ENCODE results near the gene CACNA1I.

CACNA1I gene

GRCh38 chr22:39680486-39680885, 109.9 kb downstream of the CACNA1I start:
- no peak for DNase-seq (ENCODE audit: low read depth)
- no peak overlapping the region for H3K4me3 ChIP-seq (ENCODE audit: low read length)
- no peak for TF ChIP-seq CTCF (conservative IDR thresholded peaks at IDR 0.05; ENCODE audit: low read depth, low read length)

- no peak for TF ChIP-seq CTCF (conservative IDR thresholded peaks at IDR 0.05; ENCODE audit: low read depth, low read length)
- DNase-seq (ENCODE audit: low read depth), result no peak
- H3K4me3 ChIP-seq (ENCODE audit: low read length), result no peak overlapping the region
These were observed 110.7 kb downstream of the CACNA1I start for GRCh38 chr22:39681038-39681861.

- TF ChIP-seq CTCF (conservative IDR thresholded peaks at IDR 0.05; ENCODE audit: low read depth, low read length), result no peak
- no peak overlapping the region for H3K4me3 ChIP-seq (ENCODE audit: low read length)
- DNase-seq (ENCODE audit: low read depth), result no peak
These were observed 112.4 kb downstream of the CACNA1I start for GRCh38 chr22:39682994-39683393.

- DNase-seq (ENCODE audit: low read depth), result no peak
- H3K4me3 ChIP-seq (ENCODE audit: low read length), result no peak overlapping the region
- TF ChIP-seq CTCF (conservative IDR thresholded peaks at IDR 0.05; ENCODE audit: low read depth, low read length), result no peak
These were observed 113.1 kb downstream of the CACNA1I start for GRCh38 chr22:39683639-39684038.

GRCh38 chr22:39684702-39685281, 114.2 kb downstream of the CACNA1I start:
- H3K4me3 ChIP-seq (ENCODE audit: low read length), result no peak overlapping the region
- DNase-seq (ENCODE audit: low read depth), result no peak
- TF ChIP-seq CTCF (conservative IDR thresholded peaks at IDR 0.05; ENCODE audit: low read depth, low read length), result no peak

GRCh38 chr22:39685336-39686177, 115.0 kb downstream of the CACNA1I start:
- H3K4me3 ChIP-seq (ENCODE audit: low read length), result no peak overlapping the region
- DNase-seq (ENCODE audit: low read depth), result no peak
- no peak for TF ChIP-seq CTCF (conservative IDR thresholded peaks at IDR 0.05; ENCODE audit: low read depth, low read length)

Measured in retinal pigment epithelial cell (primary cell).